SJSA1 (cell line): ENCODE measurements around the gene ARSK. TPM values are rescaled to one million over a fixed set of nuclear protein-coding genes. Genes with fewer than 3 reads are reported as not detected.

Source experiments
- DNase-seq, 2 experiments: peaks; one replicate each; pipeline ENCODE4 v3.0.0-alpha.2; 2015 to 2020; ENCODE audit warnings: low spot score in 2 of 2, low read depth in 1 of 2
- H3K27ac ChIP-seq: fragments of 250-450 bp; sonication (Bioruptor Pico); 2 replicates; pipeline ENCODE4 v1.5.1; 2020; ENCODE audit warnings: mild to moderate bottlenecking, moderate library complexity
- H3K27me3 ChIP-seq: fragments of 250-450 bp; sonication (Bioruptor Pico); replicated peaks from 2 replicates; pipeline ENCODE4 v1.5.1; 2020; ENCODE audit warnings: mild to moderate bottlenecking, moderate library complexity
- H3K36me3 ChIP-seq: fragments of 250-450 bp; sonication (Bioruptor Pico); 2 replicates; pipeline ENCODE4 v1.5.1; 2020; ENCODE audit warnings: mild to moderate bottlenecking
- H3K4me1 ChIP-seq: fragments of 250-450 bp; sonication (Bioruptor Pico); replicated peaks from 2 replicates; pipeline ENCODE4 v1.6.1; 2021; ENCODE audit warnings: mild to moderate bottlenecking
- H3K4me3 ChIP-seq: fragments of 250-450 bp; sonication (Bioruptor Pico); 2 replicates; pipeline ENCODE4 v1.5.1; 2020; ENCODE audit warnings: mild to moderate bottlenecking
- H3K9me3 ChIP-seq: fragments of 250-450 bp; sonication (Bioruptor Pico); replicated peaks from 2 replicates; pipeline ENCODE4 v1.5.1; 2020; ENCODE audit warnings: mild to moderate bottlenecking
- total RNA-seq: library from RNA; depleted of rRNA; stranded (reverse); fragments of >200 nt; shearing (Covaris generic); gene quantifications from 2 replicates; pipeline ENCODE4 v1.2.3, GENCODE V29; 2014; rRNA removed

ARSK gene, protein sequence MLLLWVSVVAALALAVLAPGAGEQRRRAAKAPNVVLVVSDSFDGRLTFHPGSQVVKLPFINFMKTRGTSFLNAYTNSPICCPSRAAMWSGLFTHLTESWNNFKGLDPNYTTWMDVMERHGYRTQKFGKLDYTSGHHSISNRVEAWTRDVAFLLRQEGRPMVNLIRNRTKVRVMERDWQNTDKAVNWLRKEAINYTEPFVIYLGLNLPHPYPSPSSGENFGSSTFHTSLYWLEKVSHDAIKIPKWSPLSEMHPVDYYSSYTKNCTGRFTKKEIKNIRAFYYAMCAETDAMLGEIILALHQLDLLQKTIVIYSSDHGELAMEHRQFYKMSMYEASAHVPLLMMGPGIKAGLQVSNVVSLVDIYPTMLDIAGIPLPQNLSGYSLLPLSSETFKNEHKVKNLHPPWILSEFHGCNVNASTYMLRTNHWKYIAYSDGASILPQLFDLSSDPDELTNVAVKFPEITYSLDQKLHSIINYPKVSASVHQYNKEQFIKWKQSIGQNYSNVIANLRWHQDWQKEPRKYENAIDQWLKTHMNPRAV
- total RNA-seq, result 16.5 and 18.9 TPM in 2 replicates

DNA sequence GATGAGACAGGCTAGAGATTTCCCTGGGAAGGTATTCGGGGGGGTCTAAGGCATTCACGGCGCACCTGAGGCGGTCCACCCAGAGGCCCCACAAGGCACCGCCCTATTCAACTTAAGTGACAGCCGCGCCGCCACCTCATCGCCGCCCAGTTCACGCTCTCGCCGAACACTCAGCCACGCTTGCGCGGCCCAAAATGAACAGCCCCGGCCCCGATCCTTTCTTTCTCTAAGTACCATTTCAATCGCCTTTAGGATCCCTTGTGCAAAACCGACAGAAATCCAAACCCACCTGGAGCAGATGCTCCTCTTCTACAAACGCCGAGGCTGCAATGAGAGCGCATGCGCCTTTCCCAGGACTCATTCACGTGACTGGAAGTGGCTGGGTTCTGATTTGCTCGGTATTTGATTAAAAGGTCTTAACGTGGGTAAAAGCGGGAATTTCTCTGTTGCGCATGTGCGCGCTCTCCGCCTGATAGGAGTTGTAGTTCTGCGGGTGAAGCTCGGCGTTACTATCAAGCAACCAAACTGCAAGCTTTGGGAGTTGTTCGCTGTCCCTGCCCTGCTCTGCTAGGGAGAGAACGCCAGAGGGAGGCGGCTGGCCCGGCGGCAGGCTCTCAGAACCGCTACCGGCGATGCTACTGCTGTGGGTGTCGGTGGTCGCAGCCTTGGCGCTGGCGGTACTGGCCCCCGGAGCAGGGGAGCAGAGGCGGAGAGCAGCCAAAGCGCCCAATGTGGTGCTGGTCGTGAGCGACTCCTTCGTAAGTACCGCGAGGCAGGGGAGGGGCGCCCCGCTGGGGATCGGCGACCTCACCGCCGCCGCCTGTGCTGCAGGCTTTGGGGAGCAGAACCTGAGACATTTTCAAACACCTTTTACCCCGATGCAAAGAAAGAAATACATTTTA, at the start of gene ARSK, which contains the start of gene SKIC3:
TSS of gene ARSK (plus strand) at position 455 of the 902 bp plus-strand sequence. CDS start at position 633, 178 bp downstream.
TSS of gene SKIC3 (minus strand) at position 331 of the 902 bp plus-strand sequence. CDS start 7,827 bp downstream, outside the sequence.
- H3K4me3 ChIP-seq, result peak within 1 kb of the TSS; percentile 79

DNA sequence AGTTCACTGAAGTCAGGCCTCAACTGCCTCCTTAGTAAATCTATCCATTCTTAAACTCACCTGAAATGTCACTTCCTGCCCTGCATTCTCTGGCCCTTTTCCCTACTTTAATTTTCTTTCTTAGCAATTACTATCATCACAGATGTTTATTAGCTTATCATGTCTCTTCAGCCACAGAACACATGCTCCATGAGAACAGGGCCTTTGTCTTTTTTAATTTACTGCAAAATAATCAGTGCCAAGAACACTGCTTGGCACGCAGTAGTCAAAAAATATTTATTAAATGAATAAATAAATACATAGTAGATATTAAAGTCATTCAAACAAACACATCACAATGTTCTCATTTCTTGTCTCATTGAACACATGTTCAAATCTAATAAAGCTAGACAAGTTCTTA, 46.4 kb upstream of the ARSK start:
- no peaks in the 10 kb centered on the region for H3K27me3 ChIP-seq
- no peaks in the 10 kb centered on the region for H3K9me3 ChIP-seq
- no peaks in the 10 kb centered on the region for H3K4me1 ChIP-seq
- H3K4me3 ChIP-seq, result no peak overlapping the region
- no peak for DNase-seq
- H3K27ac ChIP-seq, result no peak overlapping the region
- H3K36me3 ChIP-seq, result peaks cover 64% of the 10 kb centered on the region

More for the DNA sequence above, at the start of gene ARSK, which contains the start of gene SKIC3:
- Histone ChIP-seq H3K36me3 (peaks cover 24% of the 10 kb centered on the region), H3K4me1 (peaks cover 11% of the 10 kb centered on the region; the same call in 1 of the 2 replicates), H3K27ac (peak within 1 kb of the TSS; percentile 64), H3K9me3 (no peaks in the 10 kb centered on the region), H3K27me3 (no peaks in the 10 kb centered on the region)
- peak; percentile 94 to 97 for DNase-seq

DNA sequence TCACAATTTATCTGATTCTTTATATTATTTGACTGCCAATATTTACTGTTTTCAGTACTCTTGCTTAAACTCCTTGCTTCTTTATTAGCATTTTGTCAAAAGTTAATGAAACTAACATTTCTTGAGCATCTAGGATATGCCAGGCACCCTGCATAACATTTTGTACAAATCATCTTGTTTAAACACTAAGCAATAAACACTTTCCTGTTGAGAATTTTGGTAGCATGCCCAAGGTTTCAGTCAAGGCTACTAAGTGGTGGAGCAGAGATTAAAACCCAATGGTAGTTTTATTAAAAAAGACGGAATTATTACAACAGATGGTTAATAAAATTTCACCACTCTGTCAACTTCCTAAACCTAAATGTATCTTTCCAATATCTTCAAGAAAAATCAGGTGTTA, 43.3 kb upstream of the ARSK start:
- Histone ChIP-seq H3K9me3 (no peaks in the 10 kb centered on the region), H3K27ac (no peak overlapping the region), H3K4me1 (no peaks in the 10 kb centered on the region), H3K27me3 (no peaks in the 10 kb centered on the region), H3K4me3 (no peak overlapping the region), H3K36me3 (peaks cover 81% of the 10 kb centered on the region)
- DNase-seq, result no peak

DNA sequence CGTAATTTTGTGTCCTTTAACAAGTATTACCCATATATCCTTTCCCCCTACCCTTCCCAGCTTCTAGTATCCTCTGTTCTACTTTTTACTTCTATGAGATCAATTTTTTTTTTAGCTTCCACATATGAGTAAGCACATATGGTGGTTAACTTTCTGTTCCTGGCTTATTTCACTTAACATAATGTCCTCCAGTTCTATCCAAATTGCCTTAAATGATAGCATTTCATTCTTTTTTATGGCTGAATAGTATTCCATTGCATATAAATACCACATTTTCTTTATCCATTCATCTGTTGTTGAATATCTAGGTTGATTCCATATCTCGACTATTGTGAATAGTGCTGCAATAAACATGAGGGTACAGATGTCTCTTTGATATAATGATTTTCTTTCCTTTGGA, 36.5 kb upstream of the ARSK start:
- no peak overlapping the region for H3K27ac ChIP-seq
- H3K9me3 ChIP-seq, result no peaks in the 10 kb centered on the region
- DNase-seq, result no peak
- peaks cover 75% of the 10 kb centered on the region for H3K36me3 ChIP-seq
- no peaks in the 10 kb centered on the region for H3K4me1 ChIP-seq
- no peaks in the 10 kb centered on the region for H3K27me3 ChIP-seq
- no peak overlapping the region for H3K4me3 ChIP-seq

DNA sequence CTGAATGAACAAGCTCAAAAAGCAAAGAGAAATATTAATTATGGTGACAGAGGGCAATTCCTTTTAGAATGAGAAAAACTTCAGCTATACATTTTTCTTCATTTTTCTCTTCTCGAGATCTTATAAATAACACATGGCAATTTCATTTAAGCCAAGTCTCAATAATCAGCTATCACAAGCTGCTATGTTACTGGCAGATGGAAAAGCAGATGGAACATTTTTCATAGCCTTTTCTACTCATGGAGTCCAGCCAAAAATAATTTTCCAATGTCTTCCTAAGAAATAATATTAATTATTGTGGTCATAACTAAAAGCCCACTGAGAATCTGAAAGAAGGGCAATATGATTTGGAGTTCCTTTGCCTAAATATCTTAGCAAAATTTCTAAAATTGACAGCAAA, 35.8 kb upstream of the ARSK start:
- no peak overlapping the region for H3K4me3 ChIP-seq
- H3K27me3 ChIP-seq, result no peaks in the 10 kb centered on the region
- no peaks in the 10 kb centered on the region for H3K9me3 ChIP-seq
- no peak overlapping the region for H3K27ac ChIP-seq
- no peak for DNase-seq
- H3K4me1 ChIP-seq, result no peaks in the 10 kb centered on the region
- peaks cover 70% of the 10 kb centered on the region for H3K36me3 ChIP-seq

DNA sequence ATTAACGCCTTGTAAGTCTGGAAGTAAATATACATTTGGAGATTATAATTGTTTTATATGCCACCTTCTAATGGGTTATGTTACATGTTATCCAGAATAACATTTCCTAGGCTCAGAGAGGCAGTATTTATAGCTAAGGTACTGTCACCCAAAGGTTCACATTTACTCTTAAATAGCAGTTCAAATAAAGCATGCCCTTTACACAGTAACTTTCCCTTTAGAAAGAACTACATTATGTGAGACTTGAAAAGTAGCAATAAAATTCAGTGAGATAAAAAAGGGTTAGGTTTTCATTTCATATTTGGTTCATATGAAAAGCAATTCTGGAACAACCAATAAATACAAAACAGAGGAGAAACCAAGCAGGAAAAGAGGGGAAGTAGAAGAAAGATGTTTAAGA, 35.2 kb upstream of the ARSK start:
- Histone ChIP-seq H3K27ac (no peak overlapping the region), H3K9me3 (no peaks in the 10 kb centered on the region), H3K4me3 (no peak overlapping the region), H3K36me3 (peaks cover 70% of the 10 kb centered on the region), H3K4me1 (no peaks in the 10 kb centered on the region), H3K27me3 (no peaks in the 10 kb centered on the region)
- no peak for DNase-seq

DNA sequence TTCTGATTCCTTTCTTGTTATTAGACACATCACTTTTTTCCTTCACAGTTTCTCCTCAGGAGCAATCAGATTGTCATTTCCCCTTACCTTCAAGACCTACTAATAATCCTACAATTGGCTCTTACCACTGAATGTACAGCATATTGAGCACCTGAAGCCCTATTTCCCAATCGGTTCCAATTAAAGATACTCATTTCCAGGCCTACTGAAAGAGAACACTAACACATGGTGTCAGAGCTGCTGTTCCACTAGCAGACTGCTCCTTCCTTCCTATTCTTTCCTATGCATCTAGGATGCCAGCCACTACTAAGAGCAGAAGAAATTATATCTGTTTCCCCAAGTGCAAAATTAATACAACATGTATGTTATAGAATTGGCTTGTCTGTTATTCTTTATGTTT, 34.7 kb upstream of the ARSK start:
- Histone ChIP-seq H3K27me3 (no peaks in the 10 kb centered on the region), H3K27ac (no peak overlapping the region), H3K4me3 (no peak overlapping the region), H3K36me3 (peaks cover 68% of the 10 kb centered on the region), H3K4me1 (no peaks in the 10 kb centered on the region), H3K9me3 (no peaks in the 10 kb centered on the region)
- DNase-seq, result no peak

DNA sequence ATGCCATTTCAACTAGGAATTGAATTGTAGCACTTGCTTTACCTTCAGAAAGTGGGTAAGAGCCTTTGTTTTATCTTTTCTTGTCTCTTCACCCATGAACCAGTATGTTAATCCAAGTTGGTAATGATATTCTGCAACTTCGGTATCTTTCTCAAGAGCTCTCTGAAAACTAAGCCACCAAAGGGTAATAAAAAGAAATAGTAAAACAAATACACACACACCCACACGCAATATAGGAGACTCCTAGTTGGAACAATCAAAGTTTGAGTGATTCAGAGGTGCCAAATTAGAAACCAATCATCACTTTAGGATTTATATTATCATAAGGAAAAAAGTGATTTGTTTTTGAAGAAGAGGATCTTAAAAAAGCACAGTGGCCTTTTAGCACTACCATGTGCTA, 30.5 kb upstream of the ARSK start:
- Histone ChIP-seq H3K36me3 (peaks cover 70% of the 10 kb centered on the region), H3K9me3 (no peaks in the 10 kb centered on the region), H3K4me1 (no peaks in the 10 kb centered on the region), H3K27me3 (no peaks in the 10 kb centered on the region), H3K4me3 (no peak overlapping the region), H3K27ac (no peak overlapping the region)
- no peak for DNase-seq

DNA sequence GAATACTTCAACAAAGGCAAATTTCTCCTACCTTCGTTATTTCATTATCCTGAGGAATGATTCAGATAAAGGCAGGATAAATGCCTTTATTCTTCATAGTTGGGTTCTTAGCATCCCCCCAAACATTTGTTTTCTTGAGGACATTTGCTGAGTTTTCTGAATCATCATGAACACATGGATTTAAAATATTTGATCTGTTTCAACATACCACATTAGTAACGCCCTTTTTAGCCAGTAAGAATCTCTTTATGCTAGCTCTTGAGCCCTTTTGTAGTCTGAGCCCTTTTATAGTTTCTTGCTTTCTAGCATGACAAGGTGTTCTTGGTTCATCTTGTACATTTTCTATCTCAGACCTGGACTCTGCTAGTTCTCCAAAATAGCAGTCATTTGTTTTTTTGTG, 28.0 kb upstream of the ARSK start:
- no peaks in the 10 kb centered on the region for H3K27me3 ChIP-seq
- no peaks in the 10 kb centered on the region for H3K4me1 ChIP-seq
- DNase-seq, result no peak
- H3K27ac ChIP-seq, result no peak overlapping the region
- H3K9me3 ChIP-seq, result no peaks in the 10 kb centered on the region
- H3K4me3 ChIP-seq, result no peak overlapping the region
- H3K36me3 ChIP-seq, result peaks cover 61% of the 10 kb centered on the region

DNA sequence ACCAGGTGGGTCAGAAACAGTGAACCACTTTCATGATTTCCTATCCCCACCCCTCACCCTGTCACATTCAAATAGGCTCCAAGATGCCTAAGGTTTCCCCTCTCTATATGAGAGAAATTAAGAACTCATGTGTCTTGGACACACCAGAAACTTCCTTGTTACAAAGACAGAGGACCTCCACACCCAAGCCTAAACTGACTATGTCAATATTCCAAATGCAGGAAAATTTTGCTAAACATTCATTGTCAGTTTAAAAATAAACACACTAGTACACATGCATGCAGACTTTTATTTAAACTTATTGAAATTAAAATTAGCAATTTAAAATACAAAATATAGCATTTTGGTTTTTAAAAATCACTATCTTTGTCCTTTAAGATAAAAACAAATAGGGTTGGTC, 26.3 kb upstream of the ARSK start:
- Histone ChIP-seq H3K4me3 (no peak overlapping the region), H3K4me1 (no peaks in the 10 kb centered on the region), H3K27ac (no peak overlapping the region), H3K9me3 (no peaks in the 10 kb centered on the region), H3K36me3 (peaks cover 60% of the 10 kb centered on the region), H3K27me3 (no peaks in the 10 kb centered on the region)
- DNase-seq, result no peak

DNA sequence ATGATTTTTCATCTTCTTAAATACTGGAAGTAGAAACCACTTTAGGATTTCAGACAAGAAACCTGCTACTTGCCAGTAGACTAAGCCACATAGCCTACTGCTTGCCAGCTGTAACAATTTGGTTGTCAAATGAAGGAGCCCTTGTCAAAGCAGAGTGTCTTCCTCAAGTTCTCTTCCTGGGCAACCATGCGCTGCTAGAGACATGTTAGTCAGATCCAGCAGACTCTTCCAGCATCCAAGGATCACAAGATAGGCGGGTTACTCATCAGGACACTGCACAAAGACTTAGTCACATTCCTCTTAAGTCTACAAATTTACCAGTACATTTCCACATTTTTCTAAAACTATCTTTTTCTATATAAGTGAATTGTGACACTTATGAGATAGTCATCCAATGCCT, 24.5 kb upstream of the ARSK start:
- Histone ChIP-seq H3K36me3 (peaks cover 60% of the 10 kb centered on the region), H3K27ac (no peak overlapping the region), H3K9me3 (no peaks in the 10 kb centered on the region), H3K27me3 (no peaks in the 10 kb centered on the region), H3K4me1 (no peaks in the 10 kb centered on the region), H3K4me3 (no peak overlapping the region)
- peak in 1 of 2 experiments; percentile 44 for DNase-seq

DNA sequence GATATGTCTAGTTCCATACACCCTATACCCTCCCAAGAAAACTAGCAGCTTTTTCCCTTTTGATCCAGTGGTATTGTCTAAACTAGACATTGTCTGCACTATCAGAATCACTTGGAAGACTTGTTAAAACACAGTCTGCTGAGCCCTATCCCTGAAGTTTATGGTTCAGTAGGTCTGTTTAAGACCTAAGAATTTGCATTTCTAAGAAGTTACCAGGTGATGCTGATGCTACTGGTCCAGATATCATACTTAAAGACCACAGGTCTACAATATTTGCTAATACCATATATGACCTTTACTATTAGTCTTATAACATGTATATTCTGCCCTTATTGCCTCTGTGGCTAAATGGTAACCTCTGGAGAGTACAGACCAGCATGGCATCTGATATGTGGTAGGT, 23.4 kb upstream of the ARSK start:
- H3K36me3 ChIP-seq, result peaks cover 67% of the 10 kb centered on the region
- H3K9me3 ChIP-seq, result no peaks in the 10 kb centered on the region
- DNase-seq, result no peak
- no peak overlapping the region for H3K4me3 ChIP-seq
- H3K4me1 ChIP-seq, result no peaks in the 10 kb centered on the region
- no peak overlapping the region for H3K27ac ChIP-seq
- H3K27me3 ChIP-seq, result no peaks in the 10 kb centered on the region

DNA sequence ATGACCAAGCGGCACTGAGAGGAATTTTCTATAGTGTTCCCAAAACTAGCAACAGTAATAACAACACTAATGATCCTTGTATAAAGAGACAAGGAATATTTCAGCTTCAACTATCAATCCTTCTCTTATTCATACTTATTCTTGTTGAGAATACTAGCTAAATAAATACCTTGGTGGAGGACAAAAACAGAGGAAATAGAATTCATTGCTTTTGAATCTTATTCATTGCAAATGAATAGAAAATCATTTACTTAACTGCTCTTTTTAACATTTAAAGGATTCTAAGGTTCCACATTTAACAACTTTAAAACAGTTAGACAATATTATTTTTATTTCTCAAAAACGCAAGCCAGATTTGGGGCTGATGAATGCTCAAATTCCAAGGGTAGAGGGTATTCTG, 22.5 kb upstream of the ARSK start:
- no peak for DNase-seq
- no peaks in the 10 kb centered on the region for H3K4me1 ChIP-seq
- no peaks in the 10 kb centered on the region for H3K9me3 ChIP-seq
- H3K27ac ChIP-seq, result no peak overlapping the region
- H3K27me3 ChIP-seq, result no peaks in the 10 kb centered on the region
- H3K4me3 ChIP-seq, result no peak overlapping the region
- H3K36me3 ChIP-seq, result peaks cover 69% of the 10 kb centered on the region

DNA sequence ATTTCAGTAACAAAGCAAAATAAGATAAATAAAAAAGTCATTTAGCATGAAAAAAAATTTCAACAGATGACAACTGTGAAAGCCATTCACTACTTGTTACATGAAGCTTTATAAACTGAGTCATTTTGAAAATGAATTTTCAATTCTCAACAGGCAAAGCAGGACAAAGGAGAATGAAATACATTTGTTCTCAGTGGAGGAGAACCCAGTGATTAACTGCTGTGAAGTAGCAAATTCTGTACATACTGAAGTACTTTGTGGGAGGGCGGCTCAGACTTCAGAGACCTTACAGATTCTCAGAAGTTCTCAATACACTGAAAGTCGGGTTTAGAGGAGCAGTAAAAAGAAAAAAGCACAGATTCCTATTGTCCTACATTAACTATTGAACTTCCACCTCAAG, 21.8 kb upstream of the ARSK start:
- peaks cover 68% of the 10 kb centered on the region for H3K36me3 ChIP-seq
- no peak overlapping the region for H3K4me3 ChIP-seq
- no peaks in the 10 kb centered on the region for H3K27me3 ChIP-seq
- no peak overlapping the region for H3K27ac ChIP-seq
- no peaks in the 10 kb centered on the region for H3K4me1 ChIP-seq
- no peak for DNase-seq
- no peaks in the 10 kb centered on the region for H3K9me3 ChIP-seq
